Endothelial cell of umbilical vein (primary cell): ENCODE results near the gene THOP1. TPM values are rescaled to one million over a fixed set of nuclear protein-coding genes. Genes with fewer than 3 reads are reported as not detected.

Experiments used
- BruUV-seq: library from RNA; stranded (reverse); fragments of 400-500 nt; replicated peaks from 2 replicates; lab custom pipeline; 2021; lab: Mats Ljungman, UMichigan
- CTCF ChIA-PET: fragments of 300-600, 350-600 bp; sonication (Branson Sonifier 250); formaldehyde crosslinking; loops from one replicate; lab custom pipeline; 2021; ENCODE audit warnings: antibody characterized with exemption, inconsistent platforms; lab: Charles Lee
- POLR2A ChIA-PET: fragments of 300-600, 350-600 bp; sonication (Branson Sonifier 250); formaldehyde crosslinking; loops from one replicate; lab custom pipeline; 2021; ENCODE audit warnings: antibody characterized with exemption, inconsistent platforms; lab: Charles Lee
- DNase-seq: peaks from one replicate; pipeline ENCODE4 v3.0.0-alpha.2; 2011; ENCODE audit warnings: low read depth, low spot score
- FAIRE-seq: peaks from 2 replicates; lab custom pipeline; 2011; peaks lifted over from hg19 to GRCh38; lab: Jason Lieb, UNC
- H2AFZ ChIP-seq: 2 replicates; pipeline ENCODE4 v1.6.0; 2012; ENCODE audit warnings: low read depth, low read length, control low read depth, inconsistent platforms
- H3K27ac ChIP-seq: 2 replicates; pipeline ENCODE4 v1.5.1; 2011; ENCODE audit warnings: low read depth, mild to moderate bottlenecking, control low read depth, low read length, moderate library complexity; ENCODE audit not compliant: insufficient read depth
- H3K27me3 ChIP-seq, 2 experiments: 2 replicates each; pipeline versions ENCODE4 v1.6.0 to v1.6.1; 2011; ENCODE audit warnings: low read length in 2 of 2, mixed read lengths in 1 of 2; ENCODE audit not compliant: control insufficient read depth in 2 of 2, insufficient read depth in 2 of 2
- H3K36me3 ChIP-seq, 2 experiments: 2 replicates in 1 of 2; 3 replicates in 1 of 2; pipeline ENCODE4 v1.5.1; 2011; ENCODE audit warnings: low read length in 2 of 2, mild to moderate bottlenecking in 1 of 2, moderate library complexity in 1 of 2; ENCODE audit not compliant: control insufficient read depth in 2 of 2, insufficient read depth in 2 of 2; ENCODE audit errors: extremely low read depth in 1 of 2
- H3K4me1 ChIP-seq: 3 replicates; pipeline ENCODE4 v1.5.1; 2011; ENCODE audit warnings: mild to moderate bottlenecking, low read length; ENCODE audit not compliant: control insufficient read depth, insufficient read depth; ENCODE audit errors: extremely low read depth
- H3K4me2 ChIP-seq: 2 replicates; pipeline ENCODE4 v1.6.1; 2011; ENCODE audit warnings: low read length, control low read depth, mixed read lengths; ENCODE audit not compliant: insufficient read depth
- H3K4me3 ChIP-seq, 3 experiments: fragments of 200-600 bp in 1 of 3; sonication (generic), shearing (Covaris generic) in 1 of 3; replicated peaks in 1 of 3; 2 replicates each; pipeline ENCODE4 v1.5.1; 2011 to 2016; ENCODE audit warnings: control low read depth in 3 of 3, low read length in 3 of 3, mild to moderate bottlenecking in 2 of 3, inconsistent platforms in 1 of 3, low read depth in 1 of 3, moderate library complexity in 1 of 3; ENCODE audit not compliant: insufficient read depth in 1 of 3
- H3K79me2 ChIP-seq: 2 replicates; pipeline ENCODE4 v1.6.0; 2012; ENCODE audit warnings: low read length, inconsistent platforms; ENCODE audit not compliant: control insufficient read depth, insufficient read depth
- H3K9ac ChIP-seq: replicated peaks from 2 replicates; pipeline ENCODE3; 2011; ENCODE audit warnings: low read length, control low read depth; ENCODE audit not compliant: insufficient read depth; ENCODE audit errors: extremely low read depth
- H3K9me1 ChIP-seq: replicated peaks from 3 replicates; pipeline ENCODE4 v1.6.0; 2011; ENCODE audit warnings: mild to moderate bottlenecking, low read length; ENCODE audit not compliant: control insufficient read depth, insufficient read depth; ENCODE audit errors: extremely low read depth
- H3K9me3 ChIP-seq: replicated peaks from 2 replicates; pipeline ENCODE4 v1.5.1; 2012; ENCODE audit warnings: low read length, inconsistent platforms; ENCODE audit not compliant: control insufficient read depth, insufficient read depth
- H4K20me1 ChIP-seq: replicated peaks from 2 replicates; pipeline ENCODE3; 2011; ENCODE audit warnings: mild to moderate bottlenecking, low read length; ENCODE audit not compliant: control insufficient read depth, insufficient read depth; ENCODE audit errors: extremely low read depth
- FOS ChIP-seq: IDR thresholded peaks from 2 replicates; pipeline ENCODE4 v1.6.1; 2011; ENCODE audit warnings: mild to moderate bottlenecking, low read length, moderate library complexity, borderline replicate concordance; ENCODE audit not compliant: insufficient read depth
- GATA2 ChIP-seq: IDR thresholded peaks from 2 replicates; pipeline ENCODE4 v1.7.0; 2011; ENCODE audit warnings: low read depth, mild to moderate bottlenecking, moderate library complexity, mixed read lengths, low read length; ENCODE audit not compliant: insufficient read length, insufficient read depth
- JUN ChIP-seq: IDR thresholded peaks from 2 replicates; pipeline ENCODE4 v1.6.1; 2011; ENCODE audit warnings: borderline replicate concordance, low read depth; ENCODE audit not compliant: insufficient read length, insufficient read depth
- MYC ChIP-seq: IDR thresholded peaks from one replicate; pipeline ENCODE4 v1.6.1; 2011; ENCODE audit warnings: mild to moderate bottlenecking, low read depth, low read length
- POLR2A ChIP-seq: IDR thresholded peaks from 2 replicates; pipeline ENCODE4 v1.6.1; 2012; ENCODE audit warnings: low read depth, mild to moderate bottlenecking, control low read depth, low read length
- dilution Hi-C: fragments of 300-500 bp; cut with MboI; formaldehyde crosslinking; loops from one replicate; pipeline ENCODE4 v1.15.0; 2019; ENCODE audit warnings: low sequenced_read_pairs; ENCODE audit not compliant: extremely low pct_ligation_motif_present
- intact Hi-C: fragments of 100-400 bp; cut with micrococcal nuclease; formaldehyde crosslinking; loops from one replicate; pipeline ENCODE4 v1.10.0; 2022
- polyA plus RNA-seq, 4 experiments: library from polyadenylated mRNA; depleted of rRNA in 3 of 4; stranded (reverse) in 3 of 4; unstranded in 1 of 4; fragments of >200 nt; gene quantifications; 2 replicates each; pipeline versions ENCODE4 v1.2.1 to v1.2.3, GENCODE V29; 2011 to 2012; ENCODE audit warnings: missing spikeins in 1 of 4
- total RNA-seq: library from RNA; stranded (reverse); gene quantifications from 2 replicates; pipeline ENCODE4 v1.2.3, GENCODE V29; 2021
- TF ChIP-seq, protein P1 (sequence below), 2 donors: IDR thresholded peaks; 1 replicate in 1 of 2; 2 replicates in 1 of 2; pipeline ENCODE4 v1.5.1; 2011; ENCODE audit warnings: low read length in 2 of 2, mild to moderate bottlenecking in 2 of 2, moderate library complexity in 2 of 2, control low read depth in 1 of 2, inconsistent platforms in 1 of 2, low read depth in 1 of 2; ENCODE audit not compliant: insufficient read depth in 1 of 2; ENCODE audit errors: extremely low read depth in 1 of 2

The THOP1 gene
- total and polyA plus RNA-seq, 2 donors (not counting 3 experiments of a cell fraction or from before 2014, with no cell fraction given) = 88.0 to 115 TPM

DNA sequence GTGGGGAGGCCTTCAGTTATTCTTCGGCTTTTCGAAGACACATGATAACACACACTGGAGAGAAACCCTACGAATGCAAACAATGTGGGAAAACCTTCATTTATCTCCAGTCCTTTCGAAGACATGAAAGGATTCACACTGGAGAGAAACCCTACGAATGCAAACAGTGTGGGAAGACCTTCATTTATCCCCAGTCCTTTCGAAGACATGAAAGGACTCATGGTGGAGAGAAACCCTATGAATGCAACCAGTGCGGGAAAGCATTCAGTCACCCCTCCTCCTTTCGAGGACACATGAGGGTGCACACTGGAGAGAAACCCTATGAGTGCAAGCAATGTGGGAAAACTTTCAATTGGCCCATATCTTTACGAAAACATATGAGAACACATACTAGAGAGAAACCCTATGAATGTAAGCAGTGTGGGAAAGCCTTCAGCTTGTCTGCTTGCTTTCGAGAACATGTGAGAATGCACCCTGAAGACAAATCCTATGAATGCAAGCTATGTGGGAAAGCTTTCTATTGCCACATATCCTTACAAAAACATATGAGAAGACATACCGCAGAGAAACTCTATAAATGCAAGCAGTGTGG lies 67.8 kb downstream of the THOP1 start:
- TF ChIP-seq JUN = no peak
- no peak for TF ChIP-seq POLR2A
- TF ChIP-seq GATA2 = no peak
- TF ChIP-seq MYC = no peak
- dilution Hi-C loops = no loop called here
- no peak for DNase-seq
- no peaks in the 10 kb centered on the region for H4K20me1 ChIP-seq
- H3K9me3 ChIP-seq = peaks cover 23% of the 10 kb centered on the region
- POLR2A ChIA-PET = no interaction called here
- H3K27me3 ChIP-seq = no peaks in the 10 kb centered on the region
- BruUV-seq = no TSS peak
- H3K79me2 ChIP-seq = peaks cover 3% of the 10 kb centered on the region
- no peak overlapping the region for H3K4me3 ChIP-seq
- intact Hi-C loops = no loop called here
- no peak overlapping the region for H2AFZ ChIP-seq
- H3K36me3 ChIP-seq = peaks cover 18 to 21% of the 10 kb centered on the region in 2 experiments
- CTCF ChIA-PET = no interaction called here
- H3K4me1 ChIP-seq = peaks cover 9% of the 10 kb centered on the region
- no peak for FAIRE-seq
- H3K27ac ChIP-seq = no peak overlapping the region
- no peaks in the 10 kb centered on the region for H3K9me1 ChIP-seq
- H3K4me2 ChIP-seq = no peak overlapping the region
- no peak overlapping the region for H3K9ac ChIP-seq

- TF ChIP-seq POLR2A (no peak), MYC (no peak), GATA2 (no peak), FOS (no peak)
- TF ChIP-seq, protein P1, sequence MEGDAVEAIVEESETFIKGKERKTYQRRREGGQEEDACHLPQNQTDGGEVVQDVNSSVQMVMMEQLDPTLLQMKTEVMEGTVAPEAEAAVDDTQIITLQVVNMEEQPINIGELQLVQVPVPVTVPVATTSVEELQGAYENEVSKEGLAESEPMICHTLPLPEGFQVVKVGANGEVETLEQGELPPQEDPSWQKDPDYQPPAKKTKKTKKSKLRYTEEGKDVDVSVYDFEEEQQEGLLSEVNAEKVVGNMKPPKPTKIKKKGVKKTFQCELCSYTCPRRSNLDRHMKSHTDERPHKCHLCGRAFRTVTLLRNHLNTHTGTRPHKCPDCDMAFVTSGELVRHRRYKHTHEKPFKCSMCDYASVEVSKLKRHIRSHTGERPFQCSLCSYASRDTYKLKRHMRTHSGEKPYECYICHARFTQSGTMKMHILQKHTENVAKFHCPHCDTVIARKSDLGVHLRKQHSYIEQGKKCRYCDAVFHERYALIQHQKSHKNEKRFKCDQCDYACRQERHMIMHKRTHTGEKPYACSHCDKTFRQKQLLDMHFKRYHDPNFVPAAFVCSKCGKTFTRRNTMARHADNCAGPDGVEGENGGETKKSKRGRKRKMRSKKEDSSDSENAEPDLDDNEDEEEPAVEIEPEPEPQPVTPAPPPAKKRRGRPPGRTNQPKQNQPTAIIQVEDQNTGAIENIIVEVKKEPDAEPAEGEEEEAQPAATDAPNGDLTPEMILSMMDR (IDR thresholded peaks at IDR 0.05; ENCODE audit: extremely low read depth in 1 of 2, insufficient read depth in 1 of 2, low read depth in 1 of 2, low read length in 2 of 2) = no peak
- DNase-seq = no peak
- BruUV-seq = no TSS peak
- dilution Hi-C loops = no loop called here
- Histone ChIP-seq H3K36me3 (peaks cover 18 to 21% of the 10 kb centered on the region in 2 experiments), H3K9me3 (peaks cover 23% of the 10 kb centered on the region), H3K4me3 (no peak overlapping the region), H3K4me1 (peaks cover 7% of the 10 kb centered on the region), H3K27me3 (no peaks in the 10 kb centered on the region), H3K4me2 (no peak overlapping the region), H2AFZ (no peak overlapping the region), H3K79me2 (no peaks in the 10 kb centered on the region), H3K9ac (no peak overlapping the region), H3K27ac (no peak overlapping the region), H3K9me1 (no peaks in the 10 kb centered on the region), H4K20me1 (no peaks in the 10 kb centered on the region)
- ChIA-PET POLR2A (no interaction called here), CTCF (no interaction called here)
- intact Hi-C loops = no loop called here
- no peak for FAIRE-seq
Measured at GRCh38 chr19:2854849-2855248, 69.5 kb downstream of the THOP1 start.
